ENCODE measurements around the gene CDH22. TPM values are rescaled to one million over a fixed set of nuclear protein-coding genes. Genes with fewer than 3 reads are reported as not detected.
A peak's percentile ranks its signal among the peaks of the same experiment; 100 is the strongest.

Gene CDH22
- total and polyA plus RNA-seq, 9 of the 15 experiments (the other 6 are each of a cell fraction or from before 2014, with no cell fraction given) = 0.07 to 0.08 TPM; not detected in 7

GRCh38 chr20:46200582-46201570, 107.4 kb downstream of the CDH22 start (continued):
- TF ChIP-seq, protein P1, sequence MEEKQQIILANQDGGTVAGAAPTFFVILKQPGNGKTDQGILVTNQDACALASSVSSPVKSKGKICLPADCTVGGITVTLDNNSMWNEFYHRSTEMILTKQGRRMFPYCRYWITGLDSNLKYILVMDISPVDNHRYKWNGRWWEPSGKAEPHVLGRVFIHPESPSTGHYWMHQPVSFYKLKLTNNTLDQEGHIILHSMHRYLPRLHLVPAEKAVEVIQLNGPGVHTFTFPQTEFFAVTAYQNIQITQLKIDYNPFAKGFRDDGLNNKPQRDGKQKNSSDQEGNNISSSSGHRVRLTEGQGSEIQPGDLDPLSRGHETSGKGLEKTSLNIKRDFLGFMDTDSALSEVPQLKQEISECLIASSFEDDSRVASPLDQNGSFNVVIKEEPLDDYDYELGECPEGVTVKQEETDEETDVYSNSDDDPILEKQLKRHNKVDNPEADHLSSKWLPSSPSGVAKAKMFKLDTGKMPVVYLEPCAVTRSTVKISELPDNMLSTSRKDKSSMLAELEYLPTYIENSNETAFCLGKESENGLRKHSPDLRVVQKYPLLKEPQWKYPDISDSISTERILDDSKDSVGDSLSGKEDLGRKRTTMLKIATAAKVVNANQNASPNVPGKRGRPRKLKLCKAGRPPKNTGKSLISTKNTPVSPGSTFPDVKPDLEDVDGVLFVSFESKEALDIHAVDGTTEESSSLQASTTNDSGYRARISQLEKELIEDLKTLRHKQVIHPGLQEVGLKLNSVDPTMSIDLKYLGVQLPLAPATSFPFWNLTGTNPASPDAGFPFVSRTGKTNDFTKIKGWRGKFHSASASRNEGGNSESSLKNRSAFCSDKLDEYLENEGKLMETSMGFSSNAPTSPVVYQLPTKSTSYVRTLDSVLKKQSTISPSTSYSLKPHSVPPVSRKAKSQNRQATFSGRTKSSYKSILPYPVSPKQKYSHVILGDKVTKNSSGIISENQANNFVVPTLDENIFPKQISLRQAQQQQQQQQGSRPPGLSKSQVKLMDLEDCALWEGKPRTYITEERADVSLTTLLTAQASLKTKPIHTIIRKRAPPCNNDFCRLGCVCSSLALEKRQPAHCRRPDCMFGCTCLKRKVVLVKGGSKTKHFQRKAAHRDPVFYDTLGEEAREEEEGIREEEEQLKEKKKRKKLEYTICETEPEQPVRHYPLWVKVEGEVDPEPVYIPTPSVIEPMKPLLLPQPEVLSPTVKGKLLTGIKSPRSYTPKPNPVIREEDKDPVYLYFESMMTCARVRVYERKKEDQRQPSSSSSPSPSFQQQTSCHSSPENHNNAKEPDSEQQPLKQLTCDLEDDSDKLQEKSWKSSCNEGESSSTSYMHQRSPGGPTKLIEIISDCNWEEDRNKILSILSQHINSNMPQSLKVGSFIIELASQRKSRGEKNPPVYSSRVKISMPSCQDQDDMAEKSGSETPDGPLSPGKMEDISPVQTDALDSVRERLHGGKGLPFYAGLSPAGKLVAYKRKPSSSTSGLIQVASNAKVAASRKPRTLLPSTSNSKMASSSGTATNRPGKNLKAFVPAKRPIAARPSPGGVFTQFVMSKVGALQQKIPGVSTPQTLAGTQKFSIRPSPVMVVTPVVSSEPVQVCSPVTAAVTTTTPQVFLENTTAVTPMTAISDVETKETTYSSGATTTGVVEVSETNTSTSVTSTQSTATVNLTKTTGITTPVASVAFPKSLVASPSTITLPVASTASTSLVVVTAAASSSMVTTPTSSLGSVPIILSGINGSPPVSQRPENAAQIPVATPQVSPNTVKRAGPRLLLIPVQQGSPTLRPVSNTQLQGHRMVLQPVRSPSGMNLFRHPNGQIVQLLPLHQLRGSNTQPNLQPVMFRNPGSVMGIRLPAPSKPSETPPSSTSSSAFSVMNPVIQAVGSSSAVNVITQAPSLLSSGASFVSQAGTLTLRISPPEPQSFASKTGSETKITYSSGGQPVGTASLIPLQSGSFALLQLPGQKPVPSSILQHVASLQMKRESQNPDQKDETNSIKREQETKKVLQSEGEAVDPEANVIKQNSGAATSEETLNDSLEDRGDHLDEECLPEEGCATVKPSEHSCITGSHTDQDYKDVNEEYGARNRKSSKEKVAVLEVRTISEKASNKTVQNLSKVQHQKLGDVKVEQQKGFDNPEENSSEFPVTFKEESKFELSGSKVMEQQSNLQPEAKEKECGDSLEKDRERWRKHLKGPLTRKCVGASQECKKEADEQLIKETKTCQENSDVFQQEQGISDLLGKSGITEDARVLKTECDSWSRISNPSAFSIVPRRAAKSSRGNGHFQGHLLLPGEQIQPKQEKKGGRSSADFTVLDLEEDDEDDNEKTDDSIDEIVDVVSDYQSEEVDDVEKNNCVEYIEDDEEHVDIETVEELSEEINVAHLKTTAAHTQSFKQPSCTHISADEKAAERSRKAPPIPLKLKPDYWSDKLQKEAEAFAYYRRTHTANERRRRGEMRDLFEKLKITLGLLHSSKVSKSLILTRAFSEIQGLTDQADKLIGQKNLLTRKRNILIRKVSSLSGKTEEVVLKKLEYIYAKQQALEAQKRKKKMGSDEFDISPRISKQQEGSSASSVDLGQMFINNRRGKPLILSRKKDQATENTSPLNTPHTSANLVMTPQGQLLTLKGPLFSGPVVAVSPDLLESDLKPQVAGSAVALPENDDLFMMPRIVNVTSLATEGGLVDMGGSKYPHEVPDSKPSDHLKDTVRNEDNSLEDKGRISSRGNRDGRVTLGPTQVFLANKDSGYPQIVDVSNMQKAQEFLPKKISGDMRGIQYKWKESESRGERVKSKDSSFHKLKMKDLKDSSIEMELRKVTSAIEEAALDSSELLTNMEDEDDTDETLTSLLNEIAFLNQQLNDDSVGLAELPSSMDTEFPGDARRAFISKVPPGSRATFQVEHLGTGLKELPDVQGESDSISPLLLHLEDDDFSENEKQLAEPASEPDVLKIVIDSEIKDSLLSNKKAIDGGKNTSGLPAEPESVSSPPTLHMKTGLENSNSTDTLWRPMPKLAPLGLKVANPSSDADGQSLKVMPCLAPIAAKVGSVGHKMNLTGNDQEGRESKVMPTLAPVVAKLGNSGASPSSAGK (IDR thresholded peaks at IDR 0.05) = peak; percentile 61
